DOHH2 (cell line): Measurements from ENCODE around the gene PTMS.

Experiments
- EZH2phosphoT487 ChIP-seq: fragments of 200-600 bp; sonication (generic); IDR thresholded peaks from 2 replicates; pipeline ENCODE4 v1.6.1; 2017; ENCODE audit warnings: borderline replicate concordance, mild to moderate bottlenecking, antibody characterized with exemption, low read length, moderate library complexity, mixed read lengths
- TF ChIP-seq, protein P1 (sequence below): fragments of 200-600 bp; sonication (generic); IDR thresholded peaks from one replicate; pipeline ENCODE4 v1.5.1; 2014; ENCODE audit warnings: antibody characterized with exemption, mild to moderate bottlenecking, low read depth, low read length; ENCODE audit not compliant: poor library complexity, severe bottlenecking

DNA sequence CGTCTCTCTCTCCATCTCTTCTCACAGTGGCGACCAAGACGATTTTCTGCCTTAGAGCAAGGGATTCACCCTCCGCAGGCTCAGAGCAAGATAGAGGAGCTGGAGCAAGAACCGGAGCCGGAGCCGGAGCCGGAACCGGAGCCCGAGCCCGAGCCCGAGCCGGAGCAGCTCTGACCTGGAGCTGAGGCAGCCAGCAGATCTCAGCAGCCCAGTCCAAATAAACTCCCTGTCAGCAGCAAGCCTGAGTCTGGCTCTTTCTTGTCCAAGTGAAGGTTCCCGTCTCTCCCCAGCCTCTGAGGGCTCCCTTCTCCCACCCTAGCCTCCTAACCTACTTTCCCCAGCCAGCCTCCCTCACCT, 12.0 kb downstream of the PTMS start:
- TF ChIP-seq, protein P1, sequence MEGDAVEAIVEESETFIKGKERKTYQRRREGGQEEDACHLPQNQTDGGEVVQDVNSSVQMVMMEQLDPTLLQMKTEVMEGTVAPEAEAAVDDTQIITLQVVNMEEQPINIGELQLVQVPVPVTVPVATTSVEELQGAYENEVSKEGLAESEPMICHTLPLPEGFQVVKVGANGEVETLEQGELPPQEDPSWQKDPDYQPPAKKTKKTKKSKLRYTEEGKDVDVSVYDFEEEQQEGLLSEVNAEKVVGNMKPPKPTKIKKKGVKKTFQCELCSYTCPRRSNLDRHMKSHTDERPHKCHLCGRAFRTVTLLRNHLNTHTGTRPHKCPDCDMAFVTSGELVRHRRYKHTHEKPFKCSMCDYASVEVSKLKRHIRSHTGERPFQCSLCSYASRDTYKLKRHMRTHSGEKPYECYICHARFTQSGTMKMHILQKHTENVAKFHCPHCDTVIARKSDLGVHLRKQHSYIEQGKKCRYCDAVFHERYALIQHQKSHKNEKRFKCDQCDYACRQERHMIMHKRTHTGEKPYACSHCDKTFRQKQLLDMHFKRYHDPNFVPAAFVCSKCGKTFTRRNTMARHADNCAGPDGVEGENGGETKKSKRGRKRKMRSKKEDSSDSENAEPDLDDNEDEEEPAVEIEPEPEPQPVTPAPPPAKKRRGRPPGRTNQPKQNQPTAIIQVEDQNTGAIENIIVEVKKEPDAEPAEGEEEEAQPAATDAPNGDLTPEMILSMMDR, result no peak
- no peak for TF ChIP-seq EZH2phosphoT487
